ENCODE data around the gene IL20. TPM values are rescaled to one million over a fixed set of nuclear protein-coding genes. Genes with fewer than 3 reads are reported as not detected.

IL20 gene
- polyA plus RNA-seq, 1 donor from 2014 or later = not detected

DNA sequence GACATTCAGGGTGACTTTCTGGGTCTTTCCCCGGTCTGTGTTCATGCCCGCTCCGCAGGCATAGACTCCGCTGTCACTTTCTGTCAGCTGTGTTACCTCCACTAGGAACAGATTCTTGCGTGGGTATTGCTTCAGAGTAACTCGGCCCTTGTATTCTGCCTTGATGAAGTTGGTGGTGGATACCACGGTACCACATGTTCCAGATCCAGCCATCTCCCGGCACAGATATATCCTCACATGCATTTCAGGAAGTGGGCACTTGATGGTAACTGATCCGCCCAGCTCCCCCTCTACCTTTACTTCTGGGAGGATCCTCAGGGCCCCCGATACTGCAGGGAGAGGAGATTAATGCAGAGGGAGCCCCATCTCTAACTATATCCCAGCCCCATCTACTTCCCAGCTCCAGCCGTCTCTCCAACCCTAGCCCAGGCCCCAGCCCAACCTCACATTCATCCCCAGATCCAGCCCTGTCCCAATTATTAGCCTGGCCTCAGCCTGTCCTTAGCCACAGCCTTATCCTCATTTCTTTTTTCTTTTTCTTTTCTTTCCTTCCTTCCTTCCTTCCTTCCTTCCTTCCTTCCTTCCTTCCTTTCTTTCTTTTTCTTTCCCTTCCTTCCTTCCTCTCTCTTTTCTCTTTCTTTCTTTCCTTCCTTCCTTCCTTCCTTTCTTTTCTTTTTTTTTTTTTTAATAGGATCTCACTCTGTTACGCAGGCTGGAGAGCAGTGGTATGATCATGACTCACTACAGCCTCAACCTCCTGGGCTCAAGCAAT lies 48.5 kb downstream of the IL20 start:
- Histone ChIP-seq H3K9me3 (ENCODE audit: low read length) (no peaks in the 10 kb centered on the region), H3K9ac (ENCODE audit: low read length) (no peak overlapping the region), H3K27ac (ENCODE audit: low read length) (no peak overlapping the region), H3K79me2 (replicated peaks; ENCODE audit: insufficient read depth, low read length) (no peaks in the 10 kb centered on the region), H2AFZ (ENCODE audit: low read depth, low read length) (no peak overlapping the region), H3K36me3 (ENCODE audit: insufficient read depth, low read length) (no peaks in the 10 kb centered on the region), H3K4me3 (ENCODE audit: low read length) (no peak overlapping the region), H3K27me3 (ENCODE audit: insufficient read depth, low read depth, low read length) (peaks cover 21% of the 10 kb centered on the region), H3F3A (ENCODE audit: insufficient read depth, low read length, poor library complexity, severe bottlenecking) (no peaks in the 10 kb centered on the region), H4K20me1 (ENCODE audit: insufficient read depth) (no peaks in the 10 kb centered on the region), H3K9me2 (ENCODE audit: insufficient read depth, low read length) (no peaks in the 10 kb centered on the region), H3K4me2 (ENCODE audit: low read length) (no peak overlapping the region)
- no peak for TF ChIP-seq MXI1 (conservative IDR thresholded peaks at IDR 0.05; ENCODE audit: poor library complexity, severe bottlenecking)
- TF ChIP-seq TAF1 (IDR thresholded peaks at IDR 0.05; ENCODE audit: low read depth) = no peak
- TF ChIP-seq, protein P1, sequence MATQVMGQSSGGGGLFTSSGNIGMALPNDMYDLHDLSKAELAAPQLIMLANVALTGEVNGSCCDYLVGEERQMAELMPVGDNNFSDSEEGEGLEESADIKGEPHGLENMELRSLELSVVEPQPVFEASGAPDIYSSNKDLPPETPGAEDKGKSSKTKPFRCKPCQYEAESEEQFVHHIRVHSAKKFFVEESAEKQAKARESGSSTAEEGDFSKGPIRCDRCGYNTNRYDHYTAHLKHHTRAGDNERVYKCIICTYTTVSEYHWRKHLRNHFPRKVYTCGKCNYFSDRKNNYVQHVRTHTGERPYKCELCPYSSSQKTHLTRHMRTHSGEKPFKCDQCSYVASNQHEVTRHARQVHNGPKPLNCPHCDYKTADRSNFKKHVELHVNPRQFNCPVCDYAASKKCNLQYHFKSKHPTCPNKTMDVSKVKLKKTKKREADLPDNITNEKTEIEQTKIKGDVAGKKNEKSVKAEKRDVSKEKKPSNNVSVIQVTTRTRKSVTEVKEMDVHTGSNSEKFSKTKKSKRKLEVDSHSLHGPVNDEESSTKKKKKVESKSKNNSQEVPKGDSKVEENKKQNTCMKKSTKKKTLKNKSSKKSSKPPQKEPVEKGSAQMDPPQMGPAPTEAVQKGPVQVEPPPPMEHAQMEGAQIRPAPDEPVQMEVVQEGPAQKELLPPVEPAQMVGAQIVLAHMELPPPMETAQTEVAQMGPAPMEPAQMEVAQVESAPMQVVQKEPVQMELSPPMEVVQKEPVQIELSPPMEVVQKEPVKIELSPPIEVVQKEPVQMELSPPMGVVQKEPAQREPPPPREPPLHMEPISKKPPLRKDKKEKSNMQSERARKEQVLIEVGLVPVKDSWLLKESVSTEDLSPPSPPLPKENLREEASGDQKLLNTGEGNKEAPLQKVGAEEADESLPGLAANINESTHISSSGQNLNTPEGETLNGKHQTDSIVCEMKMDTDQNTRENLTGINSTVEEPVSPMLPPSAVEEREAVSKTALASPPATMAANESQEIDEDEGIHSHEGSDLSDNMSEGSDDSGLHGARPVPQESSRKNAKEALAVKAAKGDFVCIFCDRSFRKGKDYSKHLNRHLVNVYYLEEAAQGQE (IDR thresholded peaks at IDR 0.05; ENCODE audit: borderline replicate concordance) = no peak
- TF ChIP-seq, protein P2, sequence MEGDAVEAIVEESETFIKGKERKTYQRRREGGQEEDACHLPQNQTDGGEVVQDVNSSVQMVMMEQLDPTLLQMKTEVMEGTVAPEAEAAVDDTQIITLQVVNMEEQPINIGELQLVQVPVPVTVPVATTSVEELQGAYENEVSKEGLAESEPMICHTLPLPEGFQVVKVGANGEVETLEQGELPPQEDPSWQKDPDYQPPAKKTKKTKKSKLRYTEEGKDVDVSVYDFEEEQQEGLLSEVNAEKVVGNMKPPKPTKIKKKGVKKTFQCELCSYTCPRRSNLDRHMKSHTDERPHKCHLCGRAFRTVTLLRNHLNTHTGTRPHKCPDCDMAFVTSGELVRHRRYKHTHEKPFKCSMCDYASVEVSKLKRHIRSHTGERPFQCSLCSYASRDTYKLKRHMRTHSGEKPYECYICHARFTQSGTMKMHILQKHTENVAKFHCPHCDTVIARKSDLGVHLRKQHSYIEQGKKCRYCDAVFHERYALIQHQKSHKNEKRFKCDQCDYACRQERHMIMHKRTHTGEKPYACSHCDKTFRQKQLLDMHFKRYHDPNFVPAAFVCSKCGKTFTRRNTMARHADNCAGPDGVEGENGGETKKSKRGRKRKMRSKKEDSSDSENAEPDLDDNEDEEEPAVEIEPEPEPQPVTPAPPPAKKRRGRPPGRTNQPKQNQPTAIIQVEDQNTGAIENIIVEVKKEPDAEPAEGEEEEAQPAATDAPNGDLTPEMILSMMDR (IDR thresholded peaks at IDR 0.05; ENCODE audit: poor library complexity, severe bottlenecking) = no peak
- TF ChIP-seq POLR2AphosphoS5 (IDR thresholded peaks at IDR 0.05) = no peak
- no peak for TF ChIP-seq EP300 (conservative IDR thresholded peaks at IDR 0.05; ENCODE audit: poor library complexity, severe bottlenecking)
- no peak for TF ChIP-seq SMC3 (conservative IDR thresholded peaks at IDR 0.05; ENCODE audit: poor library complexity)
- TF ChIP-seq EZH2 (IDR thresholded peaks at IDR 0.05; ENCODE audit: borderline replicate concordance, insufficient read depth, low read length, poor library complexity, severe bottlenecking) = no peak
- no peak for TF ChIP-seq RAD21 (conservative IDR thresholded peaks at IDR 0.05)

DNA sequence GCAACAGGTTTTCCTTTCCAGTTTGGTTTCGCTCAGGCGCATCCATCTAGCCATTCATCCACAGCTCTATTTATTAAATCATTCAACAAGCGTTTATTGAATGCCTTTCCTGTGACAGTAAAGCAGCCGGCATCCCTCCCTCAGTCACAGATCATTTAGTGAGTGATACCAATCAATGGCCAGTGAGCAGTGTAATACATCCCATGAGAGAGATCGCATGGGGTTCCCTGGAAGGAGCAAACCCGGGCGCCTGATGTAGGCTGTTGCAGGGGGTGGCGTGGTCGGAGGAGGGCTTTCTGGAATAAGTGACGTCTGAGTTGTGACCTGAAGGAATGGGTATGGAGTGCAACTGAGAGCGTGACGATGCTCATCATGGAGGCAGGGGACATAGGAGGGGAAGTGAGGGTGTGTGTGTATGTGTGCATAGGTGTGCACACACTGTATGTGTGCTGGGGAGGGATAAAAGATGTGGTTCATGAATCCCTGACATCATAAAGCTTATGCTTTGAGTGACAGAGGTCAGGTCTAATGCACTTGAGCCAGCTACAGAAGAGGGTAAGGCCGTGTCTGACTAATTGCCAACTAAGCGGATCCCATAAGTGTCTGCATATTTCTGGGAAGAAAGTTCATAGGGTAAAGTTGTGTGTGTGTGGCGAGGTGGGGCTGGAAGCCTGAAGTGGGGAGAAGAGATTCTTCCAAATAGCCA lies 49.8 kb downstream of the IL20 start:
- Histone ChIP-seq H2AFZ (ENCODE audit: low read depth, low read length) (no peak overlapping the region), H3K9ac (ENCODE audit: low read length) (no peak overlapping the region), H3K36me3 (ENCODE audit: insufficient read depth, low read length) (no peaks in the 10 kb centered on the region), H3K27me3 (ENCODE audit: insufficient read depth, low read depth, low read length) (peaks cover 8% of the 10 kb centered on the region), H3K27ac (ENCODE audit: low read length) (no peak overlapping the region), H3K9me2 (ENCODE audit: insufficient read depth, low read length) (no peaks in the 10 kb centered on the region), H3K4me3 (ENCODE audit: low read length) (no peak overlapping the region), H3K9me3 (ENCODE audit: low read length) (no peaks in the 10 kb centered on the region), H3F3A (ENCODE audit: insufficient read depth, low read length, poor library complexity, severe bottlenecking) (no peaks in the 10 kb centered on the region), H4K20me1 (ENCODE audit: insufficient read depth) (no peaks in the 10 kb centered on the region), H3K79me2 (replicated peaks; ENCODE audit: insufficient read depth, low read length) (no peaks in the 10 kb centered on the region), H3K4me2 (ENCODE audit: low read length) (no peak overlapping the region)
- TF ChIP-seq SMC3 (conservative IDR thresholded peaks at IDR 0.05; ENCODE audit: poor library complexity) = no peak
- no peak for TF ChIP-seq MXI1 (conservative IDR thresholded peaks at IDR 0.05; ENCODE audit: poor library complexity, severe bottlenecking)
- no peak for TF ChIP-seq EZH2 (IDR thresholded peaks at IDR 0.05; ENCODE audit: borderline replicate concordance, insufficient read depth, low read length, poor library complexity, severe bottlenecking)
- TF ChIP-seq, protein P1 (IDR thresholded peaks at IDR 0.05; ENCODE audit: borderline replicate concordance) = no peak
- TF ChIP-seq EP300 (conservative IDR thresholded peaks at IDR 0.05; ENCODE audit: poor library complexity, severe bottlenecking) = no peak
- no peak for TF ChIP-seq TAF1 (IDR thresholded peaks at IDR 0.05; ENCODE audit: low read depth)
- TF ChIP-seq, protein P2 (IDR thresholded peaks at IDR 0.05; ENCODE audit: poor library complexity, severe bottlenecking) = no peak
- TF ChIP-seq RAD21 (conservative IDR thresholded peaks at IDR 0.05) = no peak
- no peak for TF ChIP-seq POLR2AphosphoS5 (IDR thresholded peaks at IDR 0.05)
